ENCODE data around the gene DCAF10.
"Not testable (repeated sequence)": the region's sequence is repeated elsewhere in the genome, so short reads cannot be mapped to it uniquely, and the experiment has no call there.

DCAF10 gene

DNA sequence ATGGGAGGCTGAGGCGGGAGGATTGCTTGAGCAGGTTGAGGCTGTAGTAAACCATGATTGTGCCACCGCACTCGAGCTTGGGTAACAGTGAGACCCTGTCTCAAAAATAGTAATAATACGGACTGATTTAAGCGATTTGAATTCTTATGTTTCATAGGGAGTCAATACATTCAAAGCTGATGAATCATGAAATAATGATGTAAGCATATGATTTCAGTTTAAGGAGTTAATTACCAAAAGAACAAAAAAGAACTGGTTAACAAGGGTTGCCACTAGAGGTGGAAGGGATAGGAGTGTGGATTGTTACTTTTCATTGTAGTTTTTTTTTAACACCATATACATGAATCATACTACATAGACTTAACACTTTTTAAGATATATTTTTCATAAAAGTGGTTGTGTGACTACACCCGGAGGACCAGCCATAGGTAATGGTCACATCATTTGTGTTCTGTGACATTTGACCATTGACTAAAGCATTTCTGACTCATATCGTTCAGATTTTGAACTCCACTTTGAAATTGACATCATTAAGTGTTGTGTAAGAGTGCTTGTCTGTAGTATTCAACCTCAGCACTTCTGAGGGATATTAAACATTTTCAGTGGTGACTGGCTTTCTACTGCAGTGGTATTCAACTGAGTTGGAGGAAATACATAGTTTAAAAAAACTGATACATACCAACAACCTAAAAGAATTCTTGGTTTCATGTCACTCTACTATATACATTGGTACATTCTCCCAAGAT is 40.0 kb upstream of the DCAF10 start:
- Histone ChIP-seq H4K91ac (ENCODE audit: low read depth, low read length, poor library complexity) (no peak overlapping the region), H3K27ac (replicated peaks; ENCODE audit: low read length) (peak overlapping the region; percentile 51), H2AFZ (ENCODE audit: low read length) (no peak overlapping the region), H2AK5ac (ENCODE audit: low read depth, low read length) (no peak overlapping the region), H3K9ac (ENCODE audit: low read depth, low read length, poor library complexity) (no peak overlapping the region), H3K27me3 (ENCODE audit: control insufficient read depth in 3 of 3, insufficient read depth in 3 of 3, low read depth in 1 of 3, low read length in 3 of 3) (no peaks in the 10 kb centered on the region), H2BK15ac (ENCODE audit: low read length) (no peak overlapping the region), H3K4me3 (ENCODE audit: low read length in 2 of 2) (no peak overlapping the region), H2BK5ac (ENCODE audit: low read length) (no peak overlapping the region), H3K4me1 (ENCODE audit: control insufficient read depth in 2 of 2, insufficient read depth in 1 of 2, low read depth in 1 of 2, low read length in 2 of 2) (no peaks in the 10 kb centered on the region), H3K14ac (ENCODE audit: low read length) (no peak overlapping the region), H2BK120ac (ENCODE audit: low read depth, low read length) (no peak overlapping the region), H3K4me2 (ENCODE audit: insufficient read depth, low read length, poor library complexity, severe bottlenecking) (no peak overlapping the region), H3K9me3 (replicated peaks in 1 of 2; ENCODE audit: control insufficient read depth in 2 of 2, insufficient read depth in 1 of 2, low read depth in 1 of 2, low read length in 2 of 2) (peaks cover 0 to 2% of the 10 kb centered on the region in 2 donors), H3K36me3 (replicated peaks in 1 of 2; ENCODE audit: control insufficient read depth in 2 of 2, insufficient read depth in 2 of 2, low read length in 2 of 2) (peaks cover 4 to 15% of the 10 kb centered on the region in 2 donors), H3K18ac (ENCODE audit: low read length) (no peak overlapping the region), H3K79me1 (ENCODE audit: low read depth, low read length) (no peaks in the 10 kb centered on the region), H3K23ac (ENCODE audit: low read depth, low read length, poor library complexity) (no peak overlapping the region), H2BK12ac (ENCODE audit: low read length) (no peak overlapping the region), H3K4ac (ENCODE audit: low read length) (no peak overlapping the region), H4K8ac (ENCODE audit: low read depth, low read length) (no peak overlapping the region)
- no peak for DNase-seq (ENCODE audit: low spot score)
- no CpG with 5 or more reads among the region's 7 CpGs for WGBS, 2 donors (ENCODE audit: extremely low coverage in 2 of 2, insufficient read length in 2 of 2, insufficient replicate concordance in 1 of 2)

DNA sequence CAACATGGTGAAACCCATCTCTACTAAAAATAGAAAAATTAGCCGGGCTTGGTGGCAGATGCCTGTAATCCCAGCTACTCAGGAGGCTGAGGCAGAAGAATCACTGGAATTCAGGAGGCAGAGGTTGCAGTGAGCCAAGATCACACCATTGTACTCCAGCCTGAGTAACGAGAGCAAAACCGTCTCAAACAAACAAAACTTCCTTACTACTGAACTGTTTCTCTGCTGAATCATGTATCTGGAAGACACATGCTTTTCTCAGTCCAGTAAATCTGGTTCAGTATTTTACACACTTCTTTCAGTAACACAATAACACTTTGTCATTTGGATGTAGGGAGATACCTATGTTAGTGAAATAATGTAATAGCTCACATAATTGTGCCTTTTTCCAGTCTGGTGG is 39.1 kb upstream of the DCAF10 start:
- Histone ChIP-seq H3K27ac (replicated peaks; ENCODE audit: low read length) (no peak overlapping the region), H3K14ac (ENCODE audit: low read length) (no peak overlapping the region), H3K4me1 (ENCODE audit: control insufficient read depth in 2 of 2, insufficient read depth in 1 of 2, low read depth in 1 of 2, low read length in 2 of 2) (no peaks in the 10 kb centered on the region), H2BK12ac (ENCODE audit: low read length) (no peak overlapping the region), H2AFZ (ENCODE audit: low read length) (no peak overlapping the region), H4K91ac (ENCODE audit: low read depth, low read length, poor library complexity) (no peak overlapping the region), H3K36me3 (replicated peaks in 1 of 2; ENCODE audit: control insufficient read depth in 2 of 2, insufficient read depth in 2 of 2, low read length in 2 of 2) (peaks cover 4 to 15% of the 10 kb centered on the region in 2 donors), H3K4ac (ENCODE audit: low read length) (no peak overlapping the region), H2AK5ac (ENCODE audit: low read depth, low read length) (no peak overlapping the region), H2BK15ac (ENCODE audit: low read length) (no peak overlapping the region), H3K18ac (ENCODE audit: low read length) (no peak overlapping the region), H3K23ac (ENCODE audit: low read depth, low read length, poor library complexity) (no peak overlapping the region), H3K4me3 (ENCODE audit: low read length in 2 of 2) (no peak overlapping the region), H3K27me3 (ENCODE audit: control insufficient read depth in 3 of 3, insufficient read depth in 3 of 3, low read depth in 1 of 3, low read length in 3 of 3) (no peaks in the 10 kb centered on the region), H4K8ac (ENCODE audit: low read depth, low read length) (no peak overlapping the region), H2BK120ac (ENCODE audit: low read depth, low read length) (no peak overlapping the region), H3K9me3 (replicated peaks in 1 of 2; ENCODE audit: control insufficient read depth in 2 of 2, insufficient read depth in 1 of 2, low read depth in 1 of 2, low read length in 2 of 2) (peaks cover 0 to 2% of the 10 kb centered on the region in 2 donors), H3K4me2 (ENCODE audit: insufficient read depth, low read length, poor library complexity, severe bottlenecking) (no peak overlapping the region), H3K9ac (ENCODE audit: low read depth, low read length, poor library complexity) (no peak overlapping the region), H2BK5ac (ENCODE audit: low read length) (no peak overlapping the region), H3K79me1 (ENCODE audit: low read depth, low read length) (no peaks in the 10 kb centered on the region)
- DNase-seq (ENCODE audit: low spot score): no peak
- WGBS, 2 donors (ENCODE audit: extremely low coverage in 2 of 2, insufficient read length in 2 of 2, insufficient replicate concordance in 1 of 2): no CpG with 5 or more reads among the region's 3 CpGs

DNA sequence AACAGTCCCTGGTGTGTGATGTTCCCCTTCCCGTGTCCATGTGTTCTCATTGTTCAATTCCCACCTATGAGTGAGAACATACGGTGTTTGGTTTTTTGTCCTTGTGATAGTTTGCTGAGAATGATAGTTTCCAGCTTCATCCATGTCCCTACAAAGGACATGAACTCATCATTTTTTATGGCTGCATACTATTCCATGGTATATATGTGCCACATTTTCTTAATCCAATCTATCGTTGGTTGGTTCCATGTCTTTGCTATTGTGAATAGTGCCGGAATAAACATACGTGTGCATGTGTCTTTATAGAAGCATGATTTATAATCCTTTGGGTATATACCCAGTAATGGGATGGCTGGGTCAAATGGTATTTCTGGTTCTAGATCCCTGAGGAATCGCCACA is 35.3 kb upstream of the DCAF10 start:
- H3K14ac ChIP-seq (ENCODE audit: low read length); H2BK12ac ChIP-seq (ENCODE audit: low read length); H3K4me1 ChIP-seq (ENCODE audit: control insufficient read depth in 2 of 2, insufficient read depth in 1 of 2, low read depth in 1 of 2, low read length in 2 of 2); H3K4me2 ChIP-seq (ENCODE audit: insufficient read depth, low read length, poor library complexity, severe bottlenecking); H3K9ac ChIP-seq (ENCODE audit: low read depth, low read length, poor library complexity); H3K27ac ChIP-seq (replicated peaks; ENCODE audit: low read length); H3K9me3 ChIP-seq (replicated peaks in 1 of 2; ENCODE audit: control insufficient read depth in 2 of 2, insufficient read depth in 1 of 2, low read depth in 1 of 2, low read length in 2 of 2); H2BK15ac ChIP-seq (ENCODE audit: low read length); H2BK5ac ChIP-seq (ENCODE audit: low read length); H4K91ac ChIP-seq (ENCODE audit: low read depth, low read length, poor library complexity); DNase-seq (ENCODE audit: low spot score); H3K4ac ChIP-seq (ENCODE audit: low read length); H4K8ac ChIP-seq (ENCODE audit: low read depth, low read length); H3K18ac ChIP-seq (ENCODE audit: low read length); H2AFZ ChIP-seq (ENCODE audit: low read length); H2AK5ac ChIP-seq (ENCODE audit: low read depth, low read length); H3K79me1 ChIP-seq (ENCODE audit: low read depth, low read length); H3K23ac ChIP-seq (ENCODE audit: low read depth, low read length, poor library complexity); H3K4me3 ChIP-seq (ENCODE audit: low read length in 2 of 2); H3K27me3 ChIP-seq (ENCODE audit: control insufficient read depth in 3 of 3, insufficient read depth in 3 of 3, low read depth in 1 of 3, low read length in 3 of 3); H2BK120ac ChIP-seq (ENCODE audit: low read depth, low read length): not testable (repeated sequence)
- WGBS, 2 donors (ENCODE audit: extremely low coverage in 2 of 2, insufficient read length in 2 of 2, insufficient replicate concordance in 1 of 2): no CpG with 5 or more reads among the region's 6 CpGs
- H3K36me3 ChIP-seq (replicated peaks in 1 of 2; ENCODE audit: control insufficient read depth in 2 of 2, insufficient read depth in 2 of 2, low read length in 2 of 2): peaks cover 6 to 23% of the 10 kb centered on the region in 2 donors

DNA sequence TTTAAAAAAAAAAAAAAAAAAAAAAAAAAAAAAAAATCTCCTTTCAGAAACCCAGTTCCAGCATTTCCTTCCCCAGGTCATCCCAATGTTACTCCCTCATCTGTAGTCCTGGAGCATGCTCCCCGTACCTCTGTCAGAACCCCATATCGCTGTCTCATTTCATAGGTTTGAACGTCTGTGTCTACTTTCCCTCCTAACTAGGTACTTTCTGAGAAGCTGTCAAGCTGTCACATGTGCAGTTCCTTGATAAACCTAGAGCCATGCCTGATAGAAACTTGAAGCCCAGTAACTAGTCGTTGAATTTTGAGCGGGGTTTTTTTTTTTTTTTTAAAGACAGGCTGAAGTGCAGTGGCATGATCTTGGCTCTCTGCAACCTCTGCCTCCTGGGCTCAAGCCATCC is 31.3 kb upstream of the DCAF10 start:
- no peak overlapping the region for H3K9ac ChIP-seq (ENCODE audit: low read depth, low read length, poor library complexity)
- H3K27ac ChIP-seq (replicated peaks; ENCODE audit: low read length): no peak overlapping the region
- WGBS, 2 donors (ENCODE audit: extremely low coverage in 2 of 2, insufficient read length in 2 of 2, insufficient replicate concordance in 1 of 2): no CpG with 5 or more reads among the region's 5 CpGs
- no peak overlapping the region for H3K4me3 ChIP-seq (ENCODE audit: low read length in 2 of 2)
- H2BK15ac ChIP-seq (ENCODE audit: low read length): no peak overlapping the region
- H4K91ac ChIP-seq (ENCODE audit: low read depth, low read length, poor library complexity): no peak overlapping the region
- H2AFZ ChIP-seq (ENCODE audit: low read length): no peak overlapping the region
- H3K36me3 ChIP-seq (replicated peaks in 1 of 2; ENCODE audit: control insufficient read depth in 2 of 2, insufficient read depth in 2 of 2, low read length in 2 of 2): peaks cover 12 to 51% of the 10 kb centered on the region in 2 donors
- H2BK5ac ChIP-seq (ENCODE audit: low read length): no peak overlapping the region
- no peak overlapping the region for H3K4ac ChIP-seq (ENCODE audit: low read length)
- H2AK5ac ChIP-seq (ENCODE audit: low read depth, low read length): no peak overlapping the region
- no peaks in the 10 kb centered on the region for H3K27me3 ChIP-seq (ENCODE audit: control insufficient read depth in 3 of 3, insufficient read depth in 3 of 3, low read depth in 1 of 3, low read length in 3 of 3)
- no peak for DNase-seq (ENCODE audit: low spot score)
- no peak overlapping the region for H2BK12ac ChIP-seq (ENCODE audit: low read length)
- H3K14ac ChIP-seq (ENCODE audit: low read length): no peak overlapping the region
- no peak overlapping the region for H3K23ac ChIP-seq (ENCODE audit: low read depth, low read length, poor library complexity)
- no peak overlapping the region for H3K18ac ChIP-seq (ENCODE audit: low read length)
- H2BK120ac ChIP-seq (ENCODE audit: low read depth, low read length): no peak overlapping the region
- H3K79me1 ChIP-seq (ENCODE audit: low read depth, low read length): peaks cover 3% of the 10 kb centered on the region
- H3K4me1 ChIP-seq (ENCODE audit: control insufficient read depth in 2 of 2, insufficient read depth in 1 of 2, low read depth in 1 of 2, low read length in 2 of 2): no peaks in the 10 kb centered on the region
- H4K8ac ChIP-seq (ENCODE audit: low read depth, low read length): no peak overlapping the region
- no peak overlapping the region for H3K4me2 ChIP-seq (ENCODE audit: insufficient read depth, low read length, poor library complexity, severe bottlenecking)
- H3K9me3 ChIP-seq (replicated peaks in 1 of 2; ENCODE audit: control insufficient read depth in 2 of 2, insufficient read depth in 1 of 2, low read depth in 1 of 2, low read length in 2 of 2): no peaks in the 10 kb centered on the region

Measured in neuronal stem cell (in vitro differentiated cells).